ENCODE results near the gene PKNOX2. TPM values are rescaled to one million over a fixed set of nuclear protein-coding genes. Genes with fewer than 3 reads are reported as not detected.

The PKNOX2 gene
- total RNA-seq, 1 donor from 2014 or later: 12.1 TPM

GRCh38 chr11:125342281-125342930 is 177.9 kb downstream of the PKNOX2 start:
- Histone ChIP-seq H3K27me3 (no peaks in the 10 kb centered on the region), H3K9me3 (no peaks in the 10 kb centered on the region), H3K27ac (no peak overlapping the region), H3K36me3 (no peaks in the 10 kb centered on the region), H3K4me3 (no peak overlapping the region), H3K4me1 (peaks cover 0 to 11% of the 10 kb centered on the region in 2 donors)
- no peak for DNase-seq (ENCODE audit: low spot score in 2 of 2)
- TF ChIP-seq, protein P1, sequence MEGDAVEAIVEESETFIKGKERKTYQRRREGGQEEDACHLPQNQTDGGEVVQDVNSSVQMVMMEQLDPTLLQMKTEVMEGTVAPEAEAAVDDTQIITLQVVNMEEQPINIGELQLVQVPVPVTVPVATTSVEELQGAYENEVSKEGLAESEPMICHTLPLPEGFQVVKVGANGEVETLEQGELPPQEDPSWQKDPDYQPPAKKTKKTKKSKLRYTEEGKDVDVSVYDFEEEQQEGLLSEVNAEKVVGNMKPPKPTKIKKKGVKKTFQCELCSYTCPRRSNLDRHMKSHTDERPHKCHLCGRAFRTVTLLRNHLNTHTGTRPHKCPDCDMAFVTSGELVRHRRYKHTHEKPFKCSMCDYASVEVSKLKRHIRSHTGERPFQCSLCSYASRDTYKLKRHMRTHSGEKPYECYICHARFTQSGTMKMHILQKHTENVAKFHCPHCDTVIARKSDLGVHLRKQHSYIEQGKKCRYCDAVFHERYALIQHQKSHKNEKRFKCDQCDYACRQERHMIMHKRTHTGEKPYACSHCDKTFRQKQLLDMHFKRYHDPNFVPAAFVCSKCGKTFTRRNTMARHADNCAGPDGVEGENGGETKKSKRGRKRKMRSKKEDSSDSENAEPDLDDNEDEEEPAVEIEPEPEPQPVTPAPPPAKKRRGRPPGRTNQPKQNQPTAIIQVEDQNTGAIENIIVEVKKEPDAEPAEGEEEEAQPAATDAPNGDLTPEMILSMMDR (IDR thresholded peaks at IDR 0.05): no peak
- intact Hi-C loops (cut with DNase I): no loop called here

DNA sequence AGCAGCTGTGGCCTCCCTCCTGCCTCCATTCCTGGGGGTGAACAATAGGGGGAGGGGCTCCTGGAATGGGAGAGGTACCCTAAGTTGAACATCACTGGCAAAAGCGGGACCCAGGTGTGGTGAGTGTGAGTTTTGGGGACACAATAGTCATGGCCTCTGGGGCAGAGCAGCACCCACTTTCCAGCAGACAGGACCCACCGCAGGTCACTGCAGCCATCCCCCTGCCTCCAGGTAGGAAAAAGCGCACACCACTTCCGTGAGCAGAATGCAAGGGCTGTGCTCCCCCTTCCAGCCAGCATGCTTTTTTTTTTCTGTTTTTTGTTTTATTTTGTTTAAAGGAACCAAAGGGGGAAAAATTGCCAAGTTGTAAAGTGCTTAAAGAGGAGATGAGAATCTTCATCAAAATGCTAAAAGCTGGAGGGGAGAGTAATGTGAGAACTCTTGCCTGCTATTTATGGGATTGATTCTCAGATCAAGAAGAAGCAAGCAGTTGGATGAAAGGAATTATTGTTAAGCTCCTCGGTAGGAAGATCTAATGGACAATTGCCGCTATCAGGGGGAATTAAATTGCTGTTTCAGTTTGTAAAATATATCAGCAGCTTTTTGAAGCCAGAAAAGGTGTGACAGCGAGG is 178.7 kb downstream of the PKNOX2 start:
- Histone ChIP-seq H3K9me3 (no peaks in the 10 kb centered on the region), H3K27me3 (no peaks in the 10 kb centered on the region), H3K27ac (no peak overlapping the region), H3K36me3 (no peaks in the 10 kb centered on the region), H3K4me3 (no peak overlapping the region), H3K4me1 (peaks cover 0 to 11% of the 10 kb centered on the region in 2 donors)
- no peak for DNase-seq (ENCODE audit: low spot score in 2 of 2)
- TF ChIP-seq, protein P1 (IDR thresholded peaks at IDR 0.05): no peak
- intact Hi-C loops (cut with DNase I): no loop called here

- intact Hi-C loops (cut with DNase I): no loop called here
- no peak overlapping the region for H3K27ac ChIP-seq
- TF ChIP-seq, protein P1 (IDR thresholded peaks at IDR 0.05): no peak
- no peak for DNase-seq (ENCODE audit: low spot score in 2 of 2)
- H3K4me1 ChIP-seq: peaks cover 0 to 11% of the 10 kb centered on the region in 2 donors
- no peaks in the 10 kb centered on the region for H3K36me3 ChIP-seq
- H3K9me3 ChIP-seq: no peaks in the 10 kb centered on the region
- H3K27me3 ChIP-seq: no peaks in the 10 kb centered on the region
- H3K4me3 ChIP-seq: no peak overlapping the region
These were observed 179.2 kb downstream of the PKNOX2 start for GRCh38 chr11:125343718-125344131.

DNA sequence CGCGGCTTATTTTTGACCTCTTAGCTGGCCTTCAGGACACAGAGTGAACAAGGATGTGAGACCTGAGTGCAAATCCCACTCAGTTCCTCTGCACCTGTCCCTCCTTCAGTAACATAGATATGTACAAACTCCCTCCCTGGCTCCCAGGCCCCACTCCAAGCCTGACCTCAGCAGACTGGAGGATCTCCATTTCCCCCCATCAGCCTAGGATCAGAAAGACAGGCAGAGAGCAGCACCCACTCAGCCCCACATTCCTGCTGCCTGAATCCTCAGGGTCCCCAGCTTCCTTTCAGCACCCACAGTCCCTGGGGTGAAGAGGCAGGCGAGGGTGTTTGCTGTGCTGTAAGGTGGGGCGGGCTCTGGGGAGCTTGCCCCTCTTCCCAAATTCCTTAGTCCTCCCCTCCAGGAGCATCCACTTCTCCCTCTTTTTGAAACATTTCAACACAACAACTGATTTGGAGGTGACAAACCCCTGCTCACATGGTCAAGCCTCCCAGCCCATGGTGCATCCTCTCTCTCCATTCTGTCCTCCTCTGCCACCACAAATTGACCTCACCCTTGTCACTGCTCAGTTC is 180.4 kb downstream of the PKNOX2 start:
- Histone ChIP-seq H3K9me3 (no peaks in the 10 kb centered on the region), H3K4me1 (peaks cover 0 to 11% of the 10 kb centered on the region in 2 donors), H3K27me3 (no peaks in the 10 kb centered on the region), H3K27ac (peak overlapping the region in 1 of 2 donors; percentile 83), H3K4me3 (no peak overlapping the region), H3K36me3 (no peaks in the 10 kb centered on the region)
- TF ChIP-seq, protein P1 (IDR thresholded peaks at IDR 0.05): no peak
- DNase-seq (ENCODE audit: low spot score in 2 of 2): no peak
- intact Hi-C loops (cut with DNase I): loop anchor here (5.0 kb wide), 3 partner anchors 68 to 393 kb away; partner anchors contain the start of genes CCDC15 and TMEM218

GRCh38 chr11:125345421-125346178 is 181.0 kb downstream of the PKNOX2 start:
- peak overlapping the region in 1 of 2 donors; percentile 16 for H3K4me3 ChIP-seq
- peaks cover 0 to 11% of the 10 kb centered on the region in 2 donors for H3K4me1 ChIP-seq
- H3K27ac ChIP-seq: peak overlapping the region; percentile 61 to 83
- TF ChIP-seq, protein P1 (IDR thresholded peaks at IDR 0.05): peak; percentile 85 to 92 (median 88)
- H3K36me3 ChIP-seq: no peaks in the 10 kb centered on the region
- DNase-seq (ENCODE audit: low spot score in 2 of 2): peak; percentile 46 to 90
- intact Hi-C loops (cut with DNase I): loop anchor here (1.0 to 5.0 kb wide), 4 partner anchors 68 to 393 kb away; partner anchors contain the start of genes CCDC15, PKNOX2 and TMEM218
- H3K27me3 ChIP-seq: no peaks in the 10 kb centered on the region
- no peaks in the 10 kb centered on the region for H3K9me3 ChIP-seq

Data from ascending aorta (tissue), 2 donors.